ENCODE measurements around the gene HIRIP3.
"Not testable (repeated sequence)": the region's sequence is repeated elsewhere in the genome, so short reads cannot be mapped to it uniquely, and the experiment has no call there.

The HIRIP3 gene

DNA sequence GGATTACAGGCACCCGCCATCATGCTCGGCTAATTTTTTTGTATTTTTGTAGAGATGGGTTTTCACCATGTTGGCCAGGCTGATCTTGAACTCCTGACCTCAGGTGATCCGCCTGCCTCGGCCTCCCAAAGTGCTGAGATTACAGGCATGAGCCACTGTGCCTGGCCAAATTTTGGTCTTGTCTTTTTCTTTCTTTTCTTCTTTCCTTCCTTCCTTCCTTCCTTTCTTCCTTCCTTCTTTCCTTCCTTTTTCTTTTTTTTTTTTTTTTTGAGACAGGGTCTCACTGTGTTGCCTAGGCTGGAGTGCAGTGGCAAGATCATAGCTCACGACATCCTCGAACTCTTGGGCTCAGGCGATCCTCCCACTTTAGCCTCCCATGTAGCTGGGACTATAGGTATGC lies 20.0 kb upstream of the HIRIP3 start:
- not testable (repeated sequence) for DNase-seq

DNA sequence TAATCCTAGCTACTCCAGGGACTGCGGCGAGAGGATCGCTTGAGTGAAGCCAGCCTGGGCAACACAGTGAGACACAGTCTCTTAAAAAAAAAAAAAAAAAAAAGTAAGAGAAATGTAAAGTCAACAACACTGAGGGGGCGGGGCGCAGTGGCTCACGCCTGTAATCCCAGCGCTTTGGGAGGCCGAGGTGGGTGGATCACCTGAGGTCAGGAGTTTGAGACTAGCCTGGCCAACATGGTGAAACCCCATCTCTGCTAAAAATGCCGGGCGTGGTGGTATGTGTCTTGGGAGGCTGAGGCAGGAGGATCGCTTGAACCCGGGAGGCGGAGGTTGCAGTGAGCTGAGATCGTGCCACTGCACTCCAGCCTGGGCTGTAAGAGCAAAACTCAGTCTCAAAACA lies 17.2 kb upstream of the HIRIP3 start:
- DNase-seq: not testable (repeated sequence)

DNA sequence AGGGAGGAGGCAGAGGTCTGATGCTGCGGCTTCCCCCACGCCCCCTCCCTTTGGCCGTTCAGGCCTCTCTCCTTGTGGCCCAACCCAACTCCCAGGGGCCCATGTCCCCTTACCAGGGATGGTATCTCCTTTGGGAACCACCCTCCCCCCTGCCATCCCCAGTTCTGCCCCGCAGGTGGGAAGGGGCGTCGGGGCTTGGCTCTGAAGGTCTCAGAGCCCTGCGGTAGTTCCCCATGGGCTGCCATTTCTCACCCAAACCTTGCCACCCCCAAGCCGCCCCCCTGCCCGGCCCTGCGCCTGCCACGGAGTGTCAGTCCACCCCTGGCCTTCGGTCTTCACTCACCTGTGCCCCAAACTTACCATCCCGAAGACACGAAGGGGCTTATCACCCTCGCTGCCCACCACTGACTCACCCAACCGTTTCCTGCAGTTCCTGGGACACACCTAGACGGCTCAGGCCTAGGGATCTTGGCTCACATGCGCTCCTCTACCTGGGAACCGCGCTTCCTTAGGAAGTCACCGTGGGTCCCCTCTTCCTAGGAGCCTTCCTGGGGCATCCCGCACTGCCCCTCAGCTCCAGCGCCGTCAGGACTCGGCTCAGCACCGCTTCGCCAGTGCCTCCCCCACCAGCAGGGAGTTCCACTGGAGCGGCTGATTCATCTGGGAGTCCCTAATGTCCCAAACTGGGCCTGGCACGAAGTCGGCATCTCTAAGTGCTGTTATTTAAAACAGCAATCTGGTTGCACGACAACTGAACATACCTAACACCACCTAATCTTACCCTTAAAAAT lies 16.5 kb upstream of the HIRIP3 start:
- DNase-seq: peak; percentile 46

DNA sequence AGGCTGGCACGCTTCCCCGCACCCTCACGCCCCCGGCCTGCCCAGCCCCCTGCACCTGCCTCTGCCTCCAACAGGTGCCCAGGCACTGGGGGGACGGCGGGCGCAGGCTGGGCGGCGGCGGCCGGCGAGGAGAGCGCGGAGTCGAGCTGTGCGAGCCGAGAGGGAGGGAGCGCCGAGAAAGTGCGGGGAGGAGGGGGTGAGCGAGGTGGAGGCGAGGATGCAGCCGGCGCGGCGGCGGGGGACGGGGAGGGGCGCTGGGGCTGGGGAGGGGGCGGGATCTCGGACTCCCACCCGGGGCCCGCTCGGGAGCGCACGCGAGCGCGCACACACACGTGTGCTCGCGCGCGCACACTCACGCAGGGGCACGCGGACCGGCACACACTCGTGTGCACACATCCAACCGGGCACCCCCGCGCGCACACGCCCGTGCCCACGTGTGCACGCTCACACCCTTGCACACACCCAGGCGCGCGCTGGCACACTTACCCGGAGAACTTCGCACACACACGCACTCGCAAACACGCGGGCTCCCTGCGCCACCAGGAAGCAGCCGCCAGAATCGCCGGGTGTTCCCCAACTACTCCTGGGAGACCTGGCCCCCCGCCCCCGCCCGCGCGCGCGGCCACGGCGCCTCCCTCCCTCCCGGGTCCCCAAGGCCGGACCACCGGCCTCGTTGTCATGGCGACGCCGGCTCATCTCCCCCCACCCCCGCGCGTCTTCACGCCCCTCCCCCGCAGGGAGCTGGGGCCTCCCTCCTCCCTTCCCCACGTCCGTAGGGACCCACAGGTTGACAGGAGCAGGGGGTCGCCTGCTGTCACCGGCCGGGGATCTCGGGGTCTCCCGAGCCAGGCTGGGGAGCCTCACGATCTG lies 15.7 kb upstream of the HIRIP3 start, which contains the start of gene DOC2A:
Gene DOC2A (minus strand): TSS at position 184 of the 870 bp plus-strand sequence. CDS start 805 bp downstream, outside the sequence.
- peak; percentile 74 for DNase-seq

DNA sequence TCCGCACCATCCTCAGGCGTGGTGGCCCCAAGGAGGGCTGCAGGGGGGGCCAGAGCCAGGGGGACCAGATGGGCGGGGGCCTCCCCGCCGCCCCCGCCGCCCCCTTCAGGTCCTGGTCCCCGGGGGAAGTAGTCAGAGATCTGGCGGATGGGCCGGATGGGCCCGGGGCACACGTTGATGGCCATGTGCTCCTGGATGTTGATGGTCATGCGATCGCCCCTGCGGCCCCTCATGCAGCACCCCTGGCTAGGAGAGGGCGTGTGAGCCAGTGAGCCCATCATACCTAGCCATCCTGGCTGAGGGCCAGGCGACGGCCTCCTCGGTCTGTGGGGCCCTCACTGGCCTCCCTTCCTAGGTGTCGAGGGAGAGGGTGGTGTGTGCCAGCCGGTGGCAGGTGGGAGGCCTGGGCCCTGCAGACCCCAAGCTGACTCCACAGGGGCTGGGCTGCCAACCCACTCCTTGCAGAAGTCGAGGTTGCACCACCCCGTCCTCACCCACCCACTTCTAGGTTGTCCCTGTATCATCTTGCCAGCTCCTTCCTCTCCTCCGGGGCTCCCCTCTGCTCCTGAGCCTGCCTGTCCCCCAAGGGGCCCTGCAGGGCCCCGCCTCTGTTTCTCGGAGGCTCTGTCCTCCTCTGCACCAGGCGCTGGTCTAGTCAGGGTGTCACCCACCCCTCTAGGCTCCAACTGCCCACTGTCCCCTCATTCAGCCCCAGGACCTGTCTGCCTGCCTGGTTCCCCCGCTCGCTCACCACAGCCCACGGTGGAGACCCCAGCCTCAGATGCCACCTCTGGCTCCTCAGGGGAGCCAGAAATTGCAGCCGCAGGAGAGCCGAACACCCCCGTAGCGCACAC lies 14.8 kb upstream of the HIRIP3 start:
- peak; percentile 44 for DNase-seq

DNA sequence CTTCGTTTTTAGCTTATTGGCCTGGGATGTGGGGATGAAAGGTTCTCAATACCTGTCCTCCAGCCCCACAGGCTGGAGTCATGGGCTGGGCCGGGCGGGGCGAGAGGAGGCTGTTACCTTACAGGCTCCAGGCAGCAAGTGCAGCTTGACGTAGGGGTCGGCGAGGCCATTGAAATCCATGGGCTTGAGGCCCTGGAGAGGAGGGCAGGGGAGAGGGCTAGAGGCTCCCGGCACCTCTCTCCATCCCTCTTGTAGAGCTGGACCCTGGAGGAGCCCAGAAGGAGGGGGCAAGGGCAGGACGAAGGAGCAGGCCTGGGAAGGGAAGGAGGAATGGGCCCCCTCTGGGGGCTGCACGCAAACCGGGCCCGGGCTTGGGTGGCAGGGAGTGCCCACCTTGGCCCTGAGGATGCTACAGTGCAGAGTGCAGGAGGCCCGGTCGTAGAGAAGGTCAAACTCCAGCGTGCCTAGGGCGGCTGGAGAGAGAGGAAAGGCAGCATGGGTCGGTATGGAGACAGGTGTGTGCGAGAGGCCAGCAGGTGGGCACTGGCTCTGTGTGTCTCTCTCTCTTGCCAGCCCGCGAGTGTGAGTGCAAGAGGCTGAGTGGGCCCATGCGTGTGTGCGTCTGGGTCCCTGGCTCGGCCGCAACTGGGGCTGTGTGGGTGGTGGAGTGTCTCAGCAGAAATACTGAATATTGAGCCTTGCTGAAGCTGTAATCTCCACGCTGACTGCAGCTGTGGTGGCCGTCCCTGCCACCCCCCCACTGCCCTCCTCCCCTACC lies 13.9 kb upstream of the HIRIP3 start:
- DNase-seq: no peak

DNA sequence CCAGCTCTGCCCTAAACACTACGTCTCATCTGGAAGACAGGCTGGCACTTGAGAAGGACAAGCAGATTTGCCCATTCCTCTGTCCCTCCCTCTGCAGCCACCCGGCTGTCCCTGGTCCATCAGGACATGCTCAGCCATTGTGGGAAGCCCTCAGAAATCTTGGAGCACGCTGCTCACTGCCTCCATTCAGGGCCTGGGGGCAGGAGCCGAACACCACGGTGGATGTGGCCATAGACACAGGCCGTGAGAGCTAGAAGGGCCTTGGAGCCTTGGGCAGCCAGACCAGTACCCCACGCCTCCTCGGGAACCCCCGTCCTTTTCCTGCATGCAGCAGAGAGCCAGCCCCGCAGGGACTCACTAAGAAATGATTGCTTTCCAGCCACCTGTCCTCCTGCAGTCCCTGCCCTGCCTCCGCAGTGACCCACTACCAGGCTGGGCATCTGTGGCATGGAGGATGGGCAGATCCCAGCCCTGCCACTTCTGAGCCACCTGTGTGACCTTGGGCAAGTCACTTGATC lies 12.0 kb upstream of the HIRIP3 start:
- no peak for DNase-seq

DNA sequence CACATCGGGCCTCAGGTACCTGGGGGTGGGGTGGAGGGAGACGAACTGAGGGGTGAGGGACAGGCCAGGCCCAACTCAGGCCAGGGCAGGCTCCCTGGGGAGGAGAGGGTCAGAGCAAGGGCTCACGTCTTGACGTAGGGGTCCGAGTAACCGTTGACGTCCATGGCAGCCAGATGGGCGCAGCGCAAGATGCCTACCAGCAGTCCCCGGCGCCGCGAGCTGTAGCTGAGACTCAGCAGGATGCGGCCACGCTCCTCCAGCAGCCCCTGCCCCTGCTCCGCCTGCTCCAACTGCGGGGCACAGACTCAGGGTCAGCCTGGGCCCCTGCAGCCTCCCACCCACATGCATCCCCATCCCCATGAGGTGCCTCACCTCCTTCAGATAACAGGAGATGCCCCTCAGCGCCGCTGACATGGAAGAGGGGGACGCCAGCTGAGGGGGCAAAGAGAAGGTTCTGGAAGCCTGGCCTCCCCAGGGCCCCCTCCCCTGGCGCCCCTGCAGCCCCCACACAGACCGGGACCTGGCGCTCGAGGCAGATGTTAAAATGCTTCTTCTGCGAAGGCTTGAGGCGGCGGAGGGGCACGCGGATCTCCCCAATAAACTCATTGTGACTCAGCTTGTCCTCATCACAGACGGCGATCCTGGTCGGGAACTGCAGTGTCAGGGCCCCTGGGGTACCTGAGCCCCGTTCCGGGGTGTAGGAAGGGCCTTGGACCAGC lies 11.4 kb upstream of the HIRIP3 start:
- DNase-seq: no peak

DNA sequence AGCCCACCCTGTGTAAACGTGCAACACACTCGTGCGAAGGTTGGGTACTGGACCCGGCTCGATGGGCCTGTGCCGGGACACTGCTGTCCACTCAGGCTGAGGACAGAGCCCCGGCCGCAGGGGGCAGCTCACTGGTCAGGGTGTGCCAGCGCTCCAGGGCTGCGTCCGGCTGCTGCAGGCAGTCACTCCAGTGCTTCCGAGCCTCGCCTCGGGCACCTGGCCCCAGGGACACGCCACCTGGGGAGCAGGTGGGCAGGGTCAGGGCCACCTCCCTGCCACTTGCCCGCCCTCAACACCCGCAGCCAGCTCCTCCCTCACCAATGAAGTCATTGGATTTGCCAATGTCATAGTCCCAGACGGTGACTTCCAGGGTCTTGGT lies 10.7 kb upstream of the HIRIP3 start:
- no peak for DNase-seq

- DNase-seq: peak; percentile 55
These were observed 10.1 kb upstream of the HIRIP3 start for GRCh38 chr16:30005341-30006094.

GRCh38 chr16:30004811-30005242 lies 9.4 kb upstream of the HIRIP3 start:
- DNase-seq: no peak

DNA sequence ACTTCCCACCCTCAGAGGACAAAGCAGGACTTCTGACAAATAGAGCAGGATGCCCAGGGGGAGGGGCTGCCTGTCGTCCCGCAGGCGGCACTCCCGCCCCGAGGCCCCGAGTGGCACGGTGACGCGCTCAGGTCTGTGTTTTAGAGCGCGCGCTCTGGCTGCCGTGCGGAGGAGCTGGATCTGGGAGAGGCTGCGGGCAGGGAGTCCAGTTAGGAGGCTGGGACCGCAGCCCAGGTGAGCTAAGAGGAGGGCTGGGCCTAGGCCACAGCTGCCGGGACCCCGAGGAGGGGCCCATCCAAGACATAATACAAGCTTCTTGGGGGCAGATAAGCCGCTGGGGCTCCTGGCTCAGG lies 9.0 kb upstream of the HIRIP3 start:
- DNase-seq: no peak

DNA sequence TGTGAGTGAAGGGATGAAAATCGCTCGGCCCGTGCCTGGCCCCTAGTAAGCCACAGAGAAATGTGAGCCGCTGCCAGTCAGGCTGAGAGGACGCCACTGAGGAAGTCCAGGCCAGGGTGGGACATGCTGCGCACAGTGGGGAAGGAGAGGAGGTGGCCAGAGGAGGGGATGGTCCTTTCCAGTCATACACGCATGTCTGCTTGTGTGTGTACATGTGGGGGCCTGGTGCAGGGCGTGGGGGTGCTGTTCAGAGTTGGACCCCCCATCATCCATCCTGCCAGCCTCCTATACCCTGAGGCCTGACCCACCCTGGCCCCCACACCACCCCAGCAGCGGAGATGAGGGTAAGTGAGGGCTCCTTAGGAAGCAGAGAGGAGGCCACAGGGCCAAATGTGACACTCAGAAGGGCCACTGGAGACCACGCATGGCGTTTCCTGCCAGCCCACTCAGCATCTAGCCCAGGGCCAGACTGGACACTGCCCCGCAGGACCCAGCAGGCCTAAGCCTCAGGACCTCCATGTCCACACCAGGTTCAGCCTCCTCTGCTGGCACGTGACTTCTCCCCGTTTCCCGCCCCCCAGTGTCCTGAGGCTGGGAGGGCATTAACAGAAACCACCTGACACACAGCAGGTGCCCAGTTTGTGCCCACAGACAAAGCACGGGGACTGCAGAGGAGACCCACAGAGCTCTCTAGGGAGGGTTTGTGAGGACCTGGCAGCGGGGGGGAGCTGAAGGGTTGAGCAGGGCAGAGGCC lies 8.4 kb upstream of the HIRIP3 start:
- DNase-seq: no peak

DNA sequence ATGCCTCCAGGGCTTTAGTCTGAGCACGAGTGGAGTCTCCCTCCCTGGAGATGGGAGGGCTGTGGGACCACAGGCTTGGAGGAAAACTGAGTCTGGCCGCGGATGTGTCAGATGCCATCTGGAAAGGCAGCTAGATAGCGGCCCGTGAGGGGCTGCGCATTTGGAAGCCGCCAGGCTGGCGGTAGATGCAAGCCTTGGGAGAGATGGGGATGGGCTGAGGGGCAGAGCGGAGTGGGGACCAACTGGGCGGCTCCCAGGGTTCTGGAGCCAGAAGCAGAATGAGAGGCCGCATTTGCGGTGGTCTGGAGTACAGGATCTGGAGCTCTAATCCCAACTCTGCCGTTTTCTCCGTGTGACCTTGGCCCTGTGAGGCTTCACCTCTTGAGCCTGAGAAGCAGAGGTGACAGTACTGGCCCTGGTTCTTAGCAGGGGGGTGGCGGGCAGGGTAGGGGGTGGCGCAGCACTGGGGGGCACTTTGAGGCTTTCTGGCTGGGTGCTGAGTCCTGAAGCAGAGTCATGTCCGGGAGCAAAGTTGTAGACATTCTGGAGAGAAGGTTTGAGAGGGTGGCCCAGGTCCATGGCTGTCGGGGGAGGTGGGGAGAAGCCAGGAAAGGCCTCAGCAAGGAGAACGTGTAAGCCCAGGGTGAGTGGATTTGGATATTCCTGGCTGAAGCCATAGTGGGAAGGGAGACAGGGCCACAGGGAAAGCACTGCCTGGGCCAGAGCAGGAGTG lies 7.4 kb upstream of the HIRIP3 start:
- DNase-seq: no peak

- no peak for DNase-seq
These were observed 5.6 kb upstream of the HIRIP3 start for GRCh38 chr16:30000735-30001631.

DNA sequence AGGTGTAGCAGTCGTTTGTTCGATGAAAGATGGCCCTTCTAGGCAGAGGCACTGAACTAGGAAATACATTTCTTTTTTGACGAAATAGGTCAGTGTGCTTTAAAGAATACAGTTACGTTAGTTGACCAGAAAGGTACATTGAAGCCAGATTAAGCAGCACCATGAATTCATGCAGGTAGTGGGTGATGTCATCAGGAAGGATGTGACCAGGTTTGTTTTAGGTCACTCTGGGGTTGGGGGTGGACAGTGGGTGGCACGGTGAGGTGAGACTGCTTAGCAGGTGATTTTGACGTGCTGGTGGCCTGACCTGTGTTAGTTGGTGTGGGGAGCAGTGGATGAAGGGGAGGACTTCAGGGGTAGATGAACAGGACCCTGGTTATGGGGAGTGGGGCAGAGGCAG lies 4.2 kb upstream of the HIRIP3 start:
- no peak for DNase-seq

DNA sequence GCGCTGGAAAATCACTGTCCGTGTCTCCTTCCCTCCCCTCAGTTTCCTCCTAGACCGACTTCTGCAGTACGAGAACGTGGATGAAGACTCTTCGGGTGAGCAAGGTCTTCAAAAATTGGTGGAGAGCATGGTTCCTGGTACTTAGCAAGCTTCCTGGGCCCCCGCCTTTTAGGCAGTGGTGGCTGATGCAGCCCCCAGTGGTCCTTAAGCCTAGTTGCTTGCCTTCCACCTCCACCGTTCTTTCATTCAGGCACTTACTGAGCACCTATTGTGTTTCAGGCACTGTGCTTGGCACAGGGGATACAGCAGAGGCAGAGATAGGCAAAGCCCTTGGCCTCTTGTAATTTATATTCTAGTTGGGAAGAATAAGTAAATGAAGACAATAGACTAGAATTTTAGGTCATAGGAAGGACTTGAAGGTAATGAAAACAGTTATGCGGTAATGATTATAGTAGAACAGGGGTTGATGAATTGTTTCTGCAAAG lies 1.4 kb upstream of the HIRIP3 start:
- no peak for DNase-seq
